ENCODE results near the gene AKIRIN1.

DNA sequence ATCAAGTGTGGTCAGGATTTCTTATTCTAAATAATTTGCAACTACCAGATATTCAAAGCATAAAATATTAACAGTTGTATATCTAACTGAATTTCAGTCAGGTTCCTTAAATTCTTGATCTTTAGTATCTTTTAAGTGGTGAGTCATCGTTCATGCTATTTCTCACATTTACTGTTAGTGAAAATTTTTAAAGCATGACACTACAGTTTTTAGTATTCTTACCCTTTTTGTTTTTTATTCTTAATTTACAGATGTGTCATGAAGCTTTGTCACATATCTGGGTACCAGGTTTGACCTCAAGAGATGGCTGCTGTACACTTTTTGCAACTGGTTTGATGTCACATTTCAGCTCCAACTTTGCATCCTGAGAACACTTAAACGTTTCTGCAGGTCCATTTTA, 12.7 kb downstream of the AKIRIN1 start:
- TF ChIP-seq POLR2A (IDR thresholded peaks at IDR 0.05): no peak
- TF ChIP-seq, protein P1, sequence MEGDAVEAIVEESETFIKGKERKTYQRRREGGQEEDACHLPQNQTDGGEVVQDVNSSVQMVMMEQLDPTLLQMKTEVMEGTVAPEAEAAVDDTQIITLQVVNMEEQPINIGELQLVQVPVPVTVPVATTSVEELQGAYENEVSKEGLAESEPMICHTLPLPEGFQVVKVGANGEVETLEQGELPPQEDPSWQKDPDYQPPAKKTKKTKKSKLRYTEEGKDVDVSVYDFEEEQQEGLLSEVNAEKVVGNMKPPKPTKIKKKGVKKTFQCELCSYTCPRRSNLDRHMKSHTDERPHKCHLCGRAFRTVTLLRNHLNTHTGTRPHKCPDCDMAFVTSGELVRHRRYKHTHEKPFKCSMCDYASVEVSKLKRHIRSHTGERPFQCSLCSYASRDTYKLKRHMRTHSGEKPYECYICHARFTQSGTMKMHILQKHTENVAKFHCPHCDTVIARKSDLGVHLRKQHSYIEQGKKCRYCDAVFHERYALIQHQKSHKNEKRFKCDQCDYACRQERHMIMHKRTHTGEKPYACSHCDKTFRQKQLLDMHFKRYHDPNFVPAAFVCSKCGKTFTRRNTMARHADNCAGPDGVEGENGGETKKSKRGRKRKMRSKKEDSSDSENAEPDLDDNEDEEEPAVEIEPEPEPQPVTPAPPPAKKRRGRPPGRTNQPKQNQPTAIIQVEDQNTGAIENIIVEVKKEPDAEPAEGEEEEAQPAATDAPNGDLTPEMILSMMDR (IDR thresholded peaks at IDR 0.05): no peak

All from tibial nerve (tissue), 3 donors.